ENCODE measurements around the gene SAT2. TPM values are rescaled to one million over a fixed set of nuclear protein-coding genes. Genes with fewer than 3 reads are reported as not detected.
A peak's percentile ranks its signal among the peaks of the same experiment; 100 is the strongest.

SAT2 gene
- 10 to 100 TPM; 39.2 to 55.0 (median 43.5) TPM for total RNA-seq (2021; fragmentation: NEBNext Ultra II Directional; extraction: Animal tissue kit (Norgen Biotek cat#: 25700))
- long read RNA-seq, transcript SAT2-202 (6 exons, 974 nt) = major isoform, 17 of 37 reads
- long read RNA-seq, transcript SAT2-201 (6 exons, 946 nt) = minor isoform, 12 of 37 reads
- long read RNA-seq, partial matches to known transcripts = 1 of 37 reads
- long read RNA-seq, other reads (novel, unspliced or antisense) = 3 of 37 reads

- H3K4me1 Mint-ChIP-seq (ENCODE audit: low read depth) = peaks cover 10% of the 10 kb centered on the region; the same call in 1 of the 2 replicates
- peak; percentile 85 for DNase-seq
- H3K36me3 Mint-ChIP-seq (ENCODE audit: low read depth) = peaks cover 4% of the 10 kb centered on the region; the same call in 1 of the 2 replicates
- peaks cover 3% of the 10 kb centered on the region for H3K27me3 Mint-ChIP-seq (ENCODE audit: insufficient read depth)
- no peak for TF ChIP-seq CTCF (IDR thresholded peaks at IDR 0.05)
- peak within 1 kb of the TSS; percentile 91 for H3K4me3 Mint-ChIP-seq
- no peaks in the 10 kb centered on the region for H3K9me3 Mint-ChIP-seq
- H3K27ac Mint-ChIP-seq = peak within 1 kb of the TSS; percentile 82
Observed at GRCh38 chr17:7627250-7628121, at the start of gene SAT2. TSS of gene SAT2 (minus strand) at chr17:7627821. CDS start at chr17:7627635, 186 bp downstream.

GRCh38 chr17:7676533-7676932, 48.9 kb upstream of the SAT2 start:
- H3K4me1 Mint-ChIP-seq (ENCODE audit: low read depth) = peaks cover 13% of the 10 kb centered on the region
- H3K27me3 Mint-ChIP-seq (ENCODE audit: insufficient read depth) = peaks cover 2% of the 10 kb centered on the region; the same call in 1 of the 2 replicates
- TF ChIP-seq CTCF (IDR thresholded peaks at IDR 0.05) = no peak
- H3K36me3 Mint-ChIP-seq (ENCODE audit: low read depth) = peaks cover 27% of the 10 kb centered on the region
- peaks cover 11% of the 10 kb centered on the region; the same call in 1 of the 2 replicates for H3K9me3 Mint-ChIP-seq
- no peak overlapping the region for H3K27ac Mint-ChIP-seq
- H3K4me3 Mint-ChIP-seq = no peak overlapping the region
- no peak for DNase-seq

- peaks cover 34% of the 10 kb centered on the region for H3K36me3 Mint-ChIP-seq (ENCODE audit: low read depth)
- H3K4me3 Mint-ChIP-seq = no peak overlapping the region
- peaks cover 13% of the 10 kb centered on the region for H3K4me1 Mint-ChIP-seq (ENCODE audit: low read depth)
- no peak overlapping the region for H3K27ac Mint-ChIP-seq
- H3K9me3 Mint-ChIP-seq = peaks cover 11% of the 10 kb centered on the region; the same call in 1 of the 2 replicates
- no peak for DNase-seq
- peaks cover 2% of the 10 kb centered on the region; the same call in 1 of the 2 replicates for H3K27me3 Mint-ChIP-seq (ENCODE audit: insufficient read depth)
- no peak for TF ChIP-seq CTCF (IDR thresholded peaks at IDR 0.05)
Observed at GRCh38 chr17:7674934-7675333, 47.3 kb upstream of the SAT2 start.

GRCh38 chr17:7673239-7673638, 45.6 kb upstream of the SAT2 start:
- Mint-ChIP-seq H3K27ac (no peak overlapping the region), H3K4me3 (no peak overlapping the region), H3K36me3 (ENCODE audit: low read depth) (peaks cover 34% of the 10 kb centered on the region), H3K27me3 (ENCODE audit: insufficient read depth) (peaks cover 2% of the 10 kb centered on the region; the same call in 1 of the 2 replicates), H3K9me3 (peaks cover 11% of the 10 kb centered on the region; the same call in 1 of the 2 replicates), H3K4me1 (ENCODE audit: low read depth) (peaks cover 13% of the 10 kb centered on the region)
- peak; percentile 70 for TF ChIP-seq CTCF (IDR thresholded peaks at IDR 0.05)
- peak; percentile 1 for DNase-seq

DNA sequence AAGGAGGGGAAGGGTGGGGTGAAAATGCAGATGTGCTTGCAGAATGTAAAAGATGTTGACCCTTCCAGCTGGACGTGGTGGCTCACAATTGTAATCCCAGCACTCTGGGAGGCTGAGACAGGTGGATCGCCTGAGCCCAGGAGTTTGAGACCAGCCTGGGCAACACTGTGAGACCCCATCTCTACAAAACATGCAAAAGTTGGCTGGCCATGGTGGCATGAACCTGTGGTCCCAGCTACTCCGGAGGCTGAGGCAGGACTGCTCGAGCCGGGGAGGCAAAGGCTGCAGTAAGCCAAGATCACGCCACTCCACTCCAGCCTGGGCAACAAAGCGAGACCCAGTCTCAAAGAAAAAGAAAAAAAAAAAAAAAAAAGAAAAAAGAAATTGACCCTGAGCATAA, 40.9 kb upstream of the SAT2 start:
- TF ChIP-seq CTCF (IDR thresholded peaks at IDR 0.05) = no peak
- Mint-ChIP-seq H3K36me3 (ENCODE audit: low read depth) (peaks cover 22% of the 10 kb centered on the region), H3K4me3 (no peak overlapping the region), H3K4me1 (ENCODE audit: low read depth) (no peaks in the 10 kb centered on the region), H3K27ac (no peak overlapping the region), H3K27me3 (ENCODE audit: insufficient read depth) (no peaks in the 10 kb centered on the region), H3K9me3 (peaks cover 4% of the 10 kb centered on the region; the same call in 1 of the 2 replicates)
- no peak for DNase-seq

Data from HFFc6 (cell line).